GM18526 (cell line): ENCODE results near the gene WDR82.

Experiments used
- POLR2A ChIP-seq: IDR thresholded peaks from 3 replicates; pipeline ENCODE4 v1.6.1; 2011; ENCODE audit not compliant: insufficient read length; ENCODE audit errors: extremely low read depth

WDR82 gene

GRCh38 chr3:52295671-52296208, 17.3 kb upstream of the WDR82 start:
- no peak for TF ChIP-seq POLR2A

- no peak for TF ChIP-seq POLR2A
Observed at GRCh38 chr3:52294320-52295150, 16.1 kb upstream of the WDR82 start.

- no peak for TF ChIP-seq POLR2A
Observed at GRCh38 chr3:52293491-52294319, 15.3 kb upstream of the WDR82 start.

GRCh38 chr3:52292247-52293065, 14.0 kb upstream of the WDR82 start:
- TF ChIP-seq POLR2A: no peak

GRCh38 chr3:52291508-52292181, 13.2 kb upstream of the WDR82 start:
- no peak for TF ChIP-seq POLR2A

- TF ChIP-seq POLR2A: no peak
Observed at GRCh38 chr3:52290596-52291507, 12.4 kb upstream of the WDR82 start.

GRCh38 chr3:52289747-52290595, 11.5 kb upstream of the WDR82 start:
- TF ChIP-seq POLR2A: no peak

- no peak for TF ChIP-seq POLR2A
Observed at GRCh38 chr3:52289338-52289746, 10.9 kb upstream of the WDR82 start.

- TF ChIP-seq POLR2A: no peak
Observed at GRCh38 chr3:52288674-52289073, 10.2 kb upstream of the WDR82 start.

GRCh38 chr3:52286777-52287110, 8.3 kb upstream of the WDR82 start:
- TF ChIP-seq POLR2A: no peak

- TF ChIP-seq POLR2A: no peak
Observed at GRCh38 chr3:52283306-52283705, 4.9 kb upstream of the WDR82 start.

GRCh38 chr3:52281981-52282801, 3.7 kb upstream of the WDR82 start:
- no peak for TF ChIP-seq POLR2A
